CD1c-positive myeloid dendritic cell (primary cell): ENCODE data around the gene UNG.
"Not testable (repeated sequence)": the region's sequence is repeated elsewhere in the genome, so short reads cannot be mapped to it uniquely, and the experiment has no call there.

Source experiments
- DNase-seq: peaks from one replicate; pipeline ENCODE4 v3.0.0-alpha.2; 2016; ENCODE audit errors: extremely low spot score

Gene UNG

DNA sequence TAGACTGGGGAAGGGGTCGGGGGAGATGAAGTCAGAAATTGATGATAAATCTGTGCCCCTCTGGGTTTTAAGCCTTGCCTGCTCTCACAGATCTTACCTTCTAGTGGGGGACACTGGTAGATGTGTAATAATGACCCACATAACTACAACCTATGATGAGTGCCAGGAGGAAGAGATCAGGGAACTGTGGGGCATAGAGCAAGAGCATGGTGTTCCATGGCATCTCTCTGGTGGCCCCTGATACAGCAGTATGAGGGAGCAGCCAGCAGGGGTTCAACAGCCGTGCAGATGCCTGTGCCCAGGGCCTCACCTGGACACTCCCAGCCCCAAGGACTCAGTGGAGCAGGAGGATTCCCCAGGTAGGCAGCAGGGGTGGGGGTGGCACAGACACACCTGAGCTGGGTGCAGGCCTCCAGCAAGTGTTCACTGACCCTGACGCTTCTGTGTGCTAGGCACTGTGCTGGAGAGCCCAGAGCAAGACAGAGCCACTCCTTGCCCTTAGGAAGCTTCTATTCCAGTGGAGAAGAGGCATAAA, 24.0 kb downstream of the UNG start:
- DNase-seq = no peak

DNA sequence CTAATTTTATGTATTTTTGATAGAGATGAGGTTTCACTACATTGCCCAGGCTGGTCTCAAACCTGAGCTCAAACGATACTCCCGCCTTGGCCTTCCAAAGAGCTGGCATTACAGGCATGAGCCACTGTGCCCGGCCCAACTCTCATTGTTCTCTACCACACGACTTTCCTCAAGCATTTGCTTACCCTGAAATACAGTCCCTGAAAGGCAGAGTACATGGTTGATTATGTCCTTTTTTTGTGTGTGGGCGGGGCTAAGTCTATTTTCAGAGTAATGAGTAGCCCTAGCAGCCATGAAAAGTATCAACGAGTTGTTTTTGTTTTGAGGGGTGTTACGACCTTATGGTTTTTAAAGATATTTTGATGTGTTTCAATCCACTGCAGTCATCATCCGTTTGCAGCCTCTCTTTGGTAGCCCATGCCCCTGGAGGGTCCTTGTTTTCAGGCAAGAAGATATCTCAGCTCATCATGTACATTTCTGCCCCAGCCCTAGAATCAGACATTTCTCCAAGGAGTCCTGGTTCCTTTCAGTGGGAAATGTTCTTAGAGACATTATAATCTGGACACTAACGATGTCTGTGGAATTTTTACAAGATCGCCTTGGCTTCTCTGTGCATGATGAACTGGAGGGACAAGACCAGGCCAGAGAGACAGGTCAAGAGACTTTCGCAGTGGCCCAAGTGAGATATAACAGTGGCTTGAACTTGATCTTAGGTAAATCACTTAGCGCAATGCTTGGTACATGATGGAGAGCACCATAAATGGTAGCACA, 27.7 kb downstream of the UNG start:
- no peak for DNase-seq

DNA sequence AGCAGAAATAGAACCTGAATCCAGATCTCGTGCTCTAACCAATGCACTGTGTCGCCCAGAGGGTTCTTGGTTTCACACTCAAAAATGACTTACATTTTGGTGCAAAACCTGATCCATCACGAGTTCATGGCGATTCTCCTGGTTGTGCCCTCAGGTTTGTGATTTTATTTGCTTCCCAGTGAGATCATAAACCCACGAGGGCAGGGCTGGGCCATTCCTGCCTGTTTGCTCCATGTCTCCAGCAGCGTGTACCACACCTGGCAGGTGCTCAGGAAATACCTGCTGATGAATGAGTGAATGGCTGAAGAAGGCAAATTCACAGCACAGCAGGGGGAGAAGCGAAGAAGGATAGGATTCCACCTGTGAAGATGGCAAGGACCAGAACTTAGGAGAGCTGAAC, 28.4 kb downstream of the UNG start:
- no peak for DNase-seq

DNA sequence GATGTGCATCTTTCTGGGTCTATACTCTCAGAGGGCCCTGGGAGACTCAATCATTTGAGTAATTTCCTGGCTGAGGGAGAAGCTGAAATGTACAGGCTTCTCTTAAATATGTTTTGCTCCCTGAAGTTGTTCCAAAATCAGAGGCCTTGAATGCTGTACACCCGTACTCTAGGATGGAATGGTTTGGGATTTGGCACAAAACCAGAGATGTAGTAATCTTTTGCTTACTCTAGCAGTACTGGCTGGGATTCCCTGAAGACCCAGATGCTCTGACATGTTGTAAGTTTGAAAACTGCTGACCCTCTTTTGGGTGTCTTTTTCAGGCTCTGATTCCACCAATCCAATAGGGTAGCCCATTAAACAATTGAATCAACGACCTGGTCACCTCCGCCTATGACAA, 29.4 kb downstream of the UNG start:
- no peak for DNase-seq

DNA sequence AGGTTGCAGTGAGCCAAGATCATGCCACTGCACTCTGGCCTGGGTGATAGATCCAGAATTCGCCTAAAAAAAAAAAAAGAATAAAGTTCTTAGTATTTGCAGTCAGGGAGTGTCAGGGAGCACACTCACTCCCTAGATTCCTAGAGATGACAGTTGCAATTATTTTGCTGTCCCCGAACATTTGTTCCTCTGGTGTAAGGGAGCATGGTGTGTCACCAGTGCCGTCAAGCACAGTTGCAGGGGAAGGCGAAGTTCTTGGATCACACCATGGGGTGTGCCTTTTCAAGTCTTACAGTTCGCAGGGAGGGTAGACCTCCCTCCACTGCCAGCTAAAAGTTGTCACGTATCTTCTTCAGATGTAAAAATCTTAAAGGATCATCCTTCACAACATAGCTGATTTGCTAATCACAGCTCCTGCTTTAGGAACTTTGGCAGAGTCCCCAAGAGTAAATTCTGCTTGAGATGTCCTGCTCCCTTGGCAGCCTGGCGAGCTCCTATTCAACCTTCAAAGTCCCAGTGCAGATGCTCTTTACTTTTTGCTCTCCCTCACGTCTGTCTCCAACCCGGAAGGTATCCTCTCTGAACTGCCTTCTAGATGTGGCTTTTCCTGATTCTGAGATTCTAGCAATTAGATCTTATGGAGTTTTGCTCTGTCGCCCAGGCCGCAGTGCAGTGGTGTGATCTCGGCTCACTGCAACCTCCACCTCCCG, 30.3 kb downstream of the UNG start:
- DNase-seq = no peak

DNA sequence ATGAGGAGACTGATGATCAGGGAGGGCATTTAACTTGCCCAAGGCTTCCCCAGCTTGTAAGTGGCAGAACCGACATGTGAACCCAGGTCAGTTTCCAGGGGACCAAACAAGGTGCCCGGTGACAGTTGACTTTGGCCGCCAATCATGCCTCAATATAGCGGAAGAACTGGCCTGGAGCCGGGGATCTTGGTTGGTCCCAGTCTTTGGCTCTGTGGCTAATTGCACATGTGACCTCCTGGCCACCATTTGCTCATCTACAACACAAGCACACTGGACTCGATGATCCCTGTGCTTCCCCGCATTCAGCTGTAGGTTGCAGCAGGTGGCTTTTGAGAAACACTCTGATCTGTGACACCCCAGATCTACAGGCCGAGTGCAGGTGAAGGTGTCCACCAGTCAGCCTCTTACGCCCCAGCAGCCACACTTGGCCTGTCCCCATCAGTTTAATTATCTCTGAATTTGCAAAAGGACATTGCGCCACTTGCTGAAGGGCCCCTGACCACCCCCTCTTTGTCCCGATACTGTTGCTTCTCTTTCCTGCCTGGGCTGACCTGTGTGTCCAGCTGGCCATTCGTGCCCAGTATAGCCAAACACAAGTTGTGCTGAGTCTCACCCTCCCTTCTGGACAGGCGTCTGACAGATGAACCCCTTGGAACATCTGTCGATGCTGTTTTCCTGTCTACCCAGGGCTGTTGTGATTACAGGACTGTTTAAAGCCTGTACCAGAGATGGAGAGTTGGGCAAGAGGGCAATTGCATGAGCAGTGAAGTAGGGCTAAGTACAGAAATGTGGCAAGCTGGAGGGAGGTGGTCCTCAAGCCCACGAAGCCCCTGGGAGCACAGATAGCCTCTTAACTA, 33.1 kb downstream of the UNG start:
- DNase-seq = no peak

DNA sequence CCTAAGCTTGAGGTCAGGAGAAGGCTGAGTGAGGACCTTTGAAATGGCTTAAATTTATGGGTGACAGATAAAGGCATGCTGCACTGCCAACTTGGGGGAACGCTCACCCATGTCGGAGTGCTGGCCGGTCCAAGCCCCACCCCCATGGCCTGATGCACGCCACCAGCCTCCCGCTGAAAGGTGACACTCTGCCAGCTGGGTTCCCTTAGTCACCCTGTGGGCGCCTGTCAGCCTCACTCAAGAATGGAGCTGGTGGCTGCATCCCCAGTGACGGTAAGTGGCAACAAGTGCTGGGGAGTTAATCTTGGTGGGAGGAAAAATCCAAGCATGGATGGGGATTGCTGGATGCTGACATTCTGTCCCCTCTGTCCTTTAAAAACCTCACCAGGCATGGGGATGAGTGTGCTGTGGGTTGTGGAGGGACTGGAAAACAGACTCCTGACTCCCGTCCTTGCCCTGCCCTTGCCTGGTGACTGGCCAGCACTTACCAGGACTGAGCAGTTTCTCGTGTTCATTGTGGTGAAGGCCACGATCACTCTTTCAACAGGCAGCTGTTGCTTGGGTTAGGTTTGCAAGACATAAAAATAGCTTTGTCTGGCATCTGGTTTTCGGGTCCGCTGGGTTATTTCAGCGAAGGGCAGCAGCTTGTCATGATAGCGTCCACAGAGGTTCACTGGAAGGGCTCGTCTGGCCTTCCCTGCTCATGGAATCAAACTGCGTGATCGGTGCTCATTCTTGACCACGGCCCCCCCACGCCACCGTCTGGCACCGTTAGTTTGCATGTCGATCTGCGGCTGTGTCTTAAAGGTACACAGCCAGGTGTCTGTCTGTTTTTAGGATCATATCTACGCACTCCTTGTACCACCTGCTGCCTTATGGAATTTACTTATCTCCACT, 34.0 kb downstream of the UNG start:
- no peak for DNase-seq

DNA sequence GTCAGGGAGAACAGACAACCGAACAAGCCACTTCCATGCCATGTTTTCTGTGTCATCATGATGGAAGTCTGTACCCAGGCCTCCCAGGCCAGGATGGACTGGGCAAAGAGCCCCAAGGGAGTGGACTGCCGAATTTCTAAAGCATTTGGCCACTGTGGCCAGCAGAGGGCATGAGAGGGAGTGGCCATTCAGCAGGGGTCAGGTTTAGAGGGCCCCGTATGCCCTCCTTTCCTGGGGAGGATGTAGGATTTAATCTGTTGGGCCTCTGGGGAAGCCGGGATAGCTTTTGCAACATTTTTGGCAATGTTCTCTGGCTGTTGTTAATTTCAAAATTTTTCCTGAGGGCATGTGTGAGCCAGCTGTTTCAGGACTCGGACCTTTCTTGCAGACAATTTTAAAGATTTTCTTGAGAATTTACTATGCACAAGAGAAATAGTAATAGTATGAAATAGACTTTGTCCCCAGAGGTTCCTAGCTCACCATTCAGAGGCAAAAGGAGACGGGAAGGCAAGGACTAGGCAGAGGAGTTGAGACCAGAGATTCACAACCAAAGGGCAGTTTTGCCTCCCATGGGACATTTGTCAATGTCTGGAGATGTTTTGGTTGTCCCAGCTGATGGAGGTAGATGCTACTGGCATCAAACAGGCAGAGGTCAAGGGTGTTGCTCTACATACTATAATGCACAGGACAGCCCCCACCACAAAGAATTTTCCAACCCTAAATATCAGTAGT, 37.0 kb downstream of the UNG start:
- DNase-seq = peak; percentile 11

DNA sequence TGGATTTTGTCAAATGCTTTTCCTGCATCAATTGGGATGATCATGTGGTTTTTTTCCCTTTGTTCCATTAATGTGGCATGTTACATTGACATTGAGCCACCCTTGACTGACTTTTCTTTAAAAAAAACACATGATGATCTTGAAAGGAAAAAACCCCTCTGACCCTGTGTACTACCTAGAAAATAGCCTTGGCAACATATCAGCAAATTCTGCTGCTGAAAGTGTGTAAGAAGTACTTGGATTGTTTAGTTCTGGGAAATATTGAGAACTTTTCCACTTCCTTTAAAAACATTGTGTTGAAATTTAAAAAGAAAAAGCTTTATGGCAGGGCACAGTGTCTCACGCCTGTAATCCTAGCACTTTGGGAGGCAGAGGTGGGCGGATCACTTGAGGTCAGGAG, 39.7 kb downstream of the UNG start:
- DNase-seq = no peak

DNA sequence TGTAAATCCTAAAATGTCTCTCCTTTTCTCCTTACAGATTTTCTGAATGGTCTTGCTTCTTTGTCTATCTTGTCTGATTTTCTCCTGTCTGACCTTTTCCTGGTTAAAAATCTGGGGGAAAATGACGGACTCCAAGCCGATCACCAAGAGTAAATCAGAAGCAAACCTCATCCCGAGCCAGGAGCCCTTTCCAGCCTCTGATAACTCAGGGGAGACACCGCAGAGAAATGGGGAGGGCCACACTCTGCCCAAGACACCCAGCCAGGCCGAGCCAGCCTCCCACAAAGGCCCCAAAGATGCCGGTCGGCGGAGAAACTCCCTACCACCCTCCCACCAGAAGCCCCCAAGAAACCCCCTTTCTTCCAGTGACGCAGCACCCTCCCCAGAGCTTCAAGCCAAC, 42.0 kb downstream of the UNG start:
- DNase-seq = no peak

DNA sequence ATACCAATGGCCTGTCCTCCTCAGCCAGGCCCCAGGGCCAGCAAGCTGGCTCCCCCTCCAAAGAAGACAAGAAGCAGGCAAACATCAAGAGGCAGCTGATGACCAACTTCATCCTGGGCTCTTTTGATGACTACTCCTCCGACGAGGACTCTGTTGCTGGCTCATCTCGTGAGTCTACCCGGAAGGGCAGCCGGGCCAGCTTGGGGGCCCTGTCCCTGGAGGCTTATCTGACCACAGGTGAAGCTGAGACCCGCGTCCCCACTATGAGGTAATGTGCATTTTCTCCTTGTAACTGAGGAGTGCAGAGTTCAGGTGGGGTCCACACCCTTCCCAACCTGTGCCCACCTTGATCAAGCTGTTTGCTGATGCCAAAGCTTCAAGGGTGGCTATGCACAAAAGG, 42.4 kb downstream of the UNG start:
- no peak for DNase-seq

DNA sequence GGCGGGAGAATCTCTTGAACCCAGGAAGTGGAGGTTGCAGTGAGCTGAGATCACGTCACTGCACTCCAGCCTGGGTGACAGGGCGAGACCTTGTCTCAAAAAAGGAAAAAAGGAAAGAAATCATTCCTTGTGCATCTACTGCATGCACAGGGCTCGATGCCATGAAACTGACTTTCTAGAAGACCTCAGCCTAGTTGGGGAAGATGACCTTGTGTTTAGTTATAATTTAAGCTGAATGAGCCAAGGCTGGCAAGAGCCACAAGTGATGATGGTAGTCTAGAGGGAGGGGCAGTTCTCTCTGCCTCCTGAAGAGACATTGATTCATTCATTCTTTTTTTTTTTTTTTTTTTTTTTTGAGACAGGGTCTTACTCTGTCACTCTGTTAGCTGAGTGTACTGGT, 43.2 kb downstream of the UNG start:
- no peak for DNase-seq

DNA sequence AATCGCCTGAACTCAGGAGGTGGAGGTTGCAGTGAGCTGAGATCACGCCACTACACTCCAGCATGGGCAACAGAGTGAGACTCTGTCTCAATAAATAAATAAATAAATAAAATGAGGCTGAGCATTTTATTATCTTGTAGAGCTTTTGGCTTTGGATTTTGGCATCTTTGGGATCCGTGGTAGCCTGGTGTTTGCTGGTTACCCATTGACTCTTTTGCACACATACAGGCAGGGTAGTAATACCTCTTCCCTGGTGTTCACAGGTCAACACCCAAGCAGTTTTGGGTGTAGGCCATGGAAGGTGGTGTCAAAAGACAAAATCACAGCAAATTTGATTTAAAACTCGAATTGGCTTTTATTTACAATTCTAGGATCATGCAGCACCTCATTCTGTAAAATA, 46.8 kb downstream of the UNG start:
- no peak for DNase-seq

DNA sequence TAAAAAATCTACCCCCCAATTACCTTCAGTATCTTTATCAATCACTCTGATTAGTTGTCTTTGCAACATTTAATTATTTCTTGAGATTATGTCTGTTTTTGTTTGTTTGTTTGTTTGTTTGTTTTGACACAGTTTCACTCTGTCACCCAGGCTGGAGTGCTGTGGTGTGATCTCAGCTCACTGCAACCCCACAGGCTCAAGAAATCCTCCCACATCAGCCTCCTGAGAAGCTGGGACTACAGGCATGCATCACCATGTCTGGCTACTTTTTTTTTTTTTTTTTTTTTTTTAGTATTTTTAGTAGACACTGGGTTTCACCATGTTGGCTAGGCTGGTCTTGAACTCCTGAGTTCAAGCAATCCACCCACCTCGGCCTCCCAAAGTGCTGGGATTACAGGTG, 49.7 kb downstream of the UNG start:
- DNase-seq = not testable (repeated sequence)

DNA sequence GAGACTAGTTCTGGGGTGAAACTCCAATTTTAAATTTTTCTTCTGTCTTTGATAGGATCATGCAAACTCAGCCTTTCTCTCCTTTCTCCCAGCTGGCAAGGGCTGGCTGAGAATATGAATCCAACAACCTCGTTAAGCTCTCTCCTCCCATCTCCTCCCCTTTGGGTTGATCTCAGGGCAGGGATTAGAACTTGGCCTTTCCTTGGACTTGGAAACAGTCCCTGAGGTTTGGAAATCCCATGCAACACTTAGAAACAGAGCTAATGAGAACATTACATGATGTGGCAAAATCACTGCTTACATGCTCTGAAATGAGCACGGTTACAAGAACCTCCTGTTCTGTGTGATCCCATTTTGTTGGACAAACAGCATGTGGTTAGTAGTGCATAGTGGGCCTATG, 50.6 kb downstream of the UNG start:
- DNase-seq = no peak

DNA sequence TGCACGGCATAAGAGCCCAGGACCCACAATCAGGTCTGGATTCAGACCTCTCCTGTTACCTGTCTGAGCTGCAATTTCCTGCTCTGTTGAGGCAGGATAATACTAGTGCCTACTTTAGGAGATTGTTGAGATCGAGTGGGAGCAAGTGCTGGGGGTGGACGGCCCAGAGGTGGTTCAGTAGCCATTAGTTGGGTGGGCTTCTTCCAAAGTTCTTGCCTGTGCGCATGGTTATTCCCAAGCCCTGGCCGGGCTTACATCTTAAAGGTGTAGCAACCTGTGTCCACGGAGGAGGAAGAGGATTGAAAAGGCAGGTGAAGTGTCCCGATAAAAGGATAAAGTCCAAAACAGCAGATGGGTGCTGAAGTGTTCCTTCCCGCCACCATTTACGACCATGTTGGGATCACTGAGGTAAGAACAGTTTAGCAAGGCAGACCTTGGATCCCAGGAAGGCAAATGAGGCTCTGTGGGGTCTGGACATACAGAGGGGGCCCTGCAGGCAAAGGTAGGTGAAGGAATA, 52.8 kb downstream of the UNG start:
- DNase-seq = no peak

DNA sequence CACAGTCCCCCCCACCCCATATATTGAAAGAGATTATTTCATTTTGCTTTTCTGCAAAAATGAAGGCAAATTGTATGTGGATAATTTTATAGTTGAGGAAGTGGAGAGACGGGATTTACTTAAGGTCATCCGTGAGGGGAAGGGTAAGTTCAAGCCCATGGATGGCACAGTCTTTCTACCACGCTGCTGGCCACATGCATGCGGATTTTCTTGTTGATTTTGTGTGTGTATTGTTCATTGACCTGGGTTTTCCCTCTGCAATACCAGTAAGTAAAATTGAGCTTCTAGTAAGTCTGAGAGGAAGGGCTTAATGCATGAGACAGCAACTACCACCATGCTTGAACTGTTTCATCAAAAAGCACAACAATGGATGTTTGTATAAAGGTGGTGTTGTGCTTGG, 54.1 kb downstream of the UNG start:
- DNase-seq = no peak

DNA sequence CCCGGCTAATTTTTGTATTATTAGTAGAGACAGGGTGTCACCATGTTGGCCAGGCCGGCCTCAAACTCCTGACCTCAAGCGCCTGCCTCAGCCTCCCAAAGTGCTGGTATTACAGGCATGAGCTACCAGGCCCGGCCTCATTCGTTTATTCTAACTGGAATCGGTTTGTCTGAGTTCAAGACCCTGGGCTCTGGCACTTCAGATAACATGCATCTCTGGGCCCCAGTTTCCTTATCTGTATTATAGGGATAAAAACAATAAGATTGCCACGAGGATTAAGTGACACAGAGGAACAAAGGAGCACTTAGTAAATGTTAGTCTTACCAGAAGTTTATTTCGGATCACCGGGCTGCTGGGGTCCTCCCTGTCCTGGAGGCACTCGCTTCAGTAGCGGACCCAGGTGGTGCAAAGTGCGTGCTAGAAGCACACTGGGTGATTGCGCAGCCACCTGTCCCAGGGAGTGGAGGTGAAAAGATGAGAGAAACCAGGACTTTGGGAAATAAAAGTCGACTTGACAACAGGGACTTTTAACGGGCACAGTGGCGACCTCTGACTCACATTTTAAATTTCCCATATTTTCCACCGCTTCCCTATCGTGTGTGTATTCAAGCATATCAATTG, 56.5 kb downstream of the UNG start:
- DNase-seq = no peak

DNA sequence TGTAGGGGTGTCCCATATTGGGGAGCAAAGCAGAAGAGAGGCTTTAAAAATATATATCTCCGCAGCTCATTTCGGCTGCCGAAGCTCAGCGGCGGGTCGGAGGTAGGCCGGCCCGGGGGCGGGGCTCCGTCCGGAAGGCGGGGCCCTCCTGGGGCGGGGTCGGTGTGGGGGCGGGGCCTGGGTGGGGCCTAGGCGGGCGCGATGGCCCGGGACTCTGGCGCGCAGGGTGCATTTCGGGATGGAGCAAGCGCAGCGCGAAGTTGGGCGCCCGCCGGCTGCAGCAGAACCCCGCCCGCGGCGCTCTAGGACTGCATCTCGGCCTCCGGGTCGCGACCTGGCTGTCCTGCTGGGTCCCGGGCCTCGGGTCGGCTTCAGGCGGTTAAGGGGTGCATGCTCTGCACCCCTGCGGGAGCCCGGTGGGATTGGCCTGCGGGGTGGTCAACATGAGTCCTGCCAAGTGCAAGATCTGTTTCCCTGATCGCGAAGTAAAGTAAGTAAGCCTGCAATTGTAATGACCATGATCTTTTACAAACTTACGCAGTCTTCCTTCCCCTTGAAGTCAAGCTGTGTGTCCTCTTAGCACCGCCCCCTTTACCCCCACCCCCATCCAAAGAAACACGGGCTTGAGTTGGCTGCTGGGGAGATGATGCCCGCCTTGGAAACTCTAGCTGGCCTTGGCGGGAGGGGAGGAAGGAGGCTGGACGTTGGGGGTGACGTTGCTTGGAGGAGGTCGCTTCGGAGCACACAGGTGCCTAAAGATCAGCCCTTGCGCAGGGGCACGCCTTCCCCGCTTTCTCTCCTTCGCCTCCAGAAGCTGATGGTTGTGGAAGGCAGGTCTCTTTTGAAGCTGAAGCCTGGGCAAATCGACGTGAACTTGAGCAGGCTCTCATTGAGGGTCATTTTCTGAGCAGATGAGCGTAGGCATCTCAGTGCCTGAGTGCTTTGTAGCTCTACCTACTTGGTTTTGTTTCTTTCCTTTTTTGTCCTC, 57.3 kb downstream of the UNG start:
- DNase-seq = peak; percentile 84
